A673 (cell line): ENCODE results near the gene RASSF4. TPM values are rescaled to one million over a fixed set of nuclear protein-coding genes. Genes with fewer than 3 reads are reported as not detected.
A peak's percentile ranks its signal among the peaks of the same experiment; 100 is the strongest.

Experiments
- Bru-seq: library from RNA; stranded (reverse); fragments of 400-500 nt; gene quantifications from one replicate; lab custom pipeline; 2021; lab: Mats Ljungman, UMichigan
- BruChase-seq, 2 experiments: library from RNA; stranded (reverse); fragments of 400-500 nt; gene quantifications; one replicate each; lab custom pipeline; 2021; lab: Mats Ljungman, UMichigan
- BruUV-seq: library from RNA; stranded (reverse); fragments of 400-500 nt; replicated peaks from 2 replicates; lab custom pipeline; 2021; lab: Mats Ljungman, UMichigan
- CTCF ChIA-PET: fragments of 300-600 bp; sonication (Branson Sonifier 250); formaldehyde crosslinking; loops from one replicate; lab custom pipeline; 2022; ENCODE audit warnings: antibody characterized with exemption; lab: Charles Lee
- POLR2A ChIA-PET: fragments of 300-600 bp; sonication (Branson Sonifier 250); formaldehyde crosslinking; loops from one replicate; lab custom pipeline; 2022; ENCODE audit warnings: antibody characterized with exemption; ENCODE audit not compliant: low non-redundant PET; lab: Charles Lee
- DNase-seq: peaks from one replicate; pipeline ENCODE4 v3.0.0-alpha.2; 2015; ENCODE audit warnings: low spot score
- H3K27ac ChIP-seq: fragments of 200-600 bp; sonication (generic); 2 replicates; pipeline ENCODE4 v1.5.1; 2016; ENCODE audit warnings: mixed run types, low read depth, mild to moderate bottlenecking, mixed read lengths, antibody characterized with exemption, low read length; ENCODE audit not compliant: poor library complexity, severe bottlenecking
- H3K27me3 ChIP-seq: fragments of 200-600 bp; sonication (generic); replicated peaks from 2 replicates; pipeline ENCODE4 v1.6.1; 2017; ENCODE audit warnings: mixed run types, low read depth, mild to moderate bottlenecking, mixed read lengths, antibody characterized with exemption, low read length; ENCODE audit not compliant: insufficient read depth, poor library complexity
- H3K36me3 ChIP-seq: fragments of 200-600 bp; sonication (generic); 2 replicates; pipeline ENCODE4 v1.6.1; 2016; ENCODE audit warnings: mixed run types, mild to moderate bottlenecking, mixed read lengths, antibody characterized with exemption, low read length; ENCODE audit not compliant: insufficient read depth, poor library complexity, severe bottlenecking
- H3K4me1 ChIP-seq: fragments of 200-600 bp; sonication (generic); 2 replicates; pipeline ENCODE4 v1.6.1; 2017; ENCODE audit warnings: mixed run types, mild to moderate bottlenecking, mixed read lengths, antibody characterized with exemption, low read length; ENCODE audit not compliant: insufficient read depth, poor library complexity, severe bottlenecking
- H3K4me3 ChIP-seq: fragments of 200-600 bp; sonication (generic); 2 replicates; pipeline ENCODE4 v1.5.1; 2016; ENCODE audit warnings: low read depth, mixed run types, mild to moderate bottlenecking, mixed read lengths, low read length; ENCODE audit not compliant: poor library complexity, severe bottlenecking
- H3K9me3 ChIP-seq: fragments of 200-600 bp; sonication (generic); 2 replicates; pipeline ENCODE4 v1.6.1; 2016; ENCODE audit warnings: mixed run types, low read depth, mild to moderate bottlenecking, mixed read lengths, antibody characterized with exemption, low read length; ENCODE audit not compliant: poor library complexity, severe bottlenecking
- CTCF ChIP-seq: fragments of 300-800, 200-600 bp; sonication (generic); conservative IDR thresholded peaks from 2 replicates; pipeline ENCODE4 v1.5.1; 2017; ENCODE audit warnings: low read depth, mild to moderate bottlenecking, antibody characterized with exemption, low read length, moderate library complexity, mixed read lengths
- EZH2 ChIP-seq: fragments of 200-600 bp; sonication (generic); IDR thresholded peaks from 2 replicates; pipeline ENCODE4 v1.6.1; 2017; ENCODE audit warnings: borderline replicate concordance, low read depth, mild to moderate bottlenecking, mixed read lengths, antibody characterized with exemption, low read length; ENCODE audit not compliant: poor library complexity, severe bottlenecking
- intact Hi-C: fragments of 100-400 bp; cut with micrococcal nuclease; formaldehyde crosslinking; loops from one replicate; pipeline ENCODE4 v1.10.0; 2022; ENCODE audit not compliant: unreplicated experiment
- long read RNA-seq: library from polyadenylated mRNA; stranded (forward); transcript quantifications from one replicate; pipeline ENCODE4 v2.0.0, GENCODE V29; 2022
- total RNA-seq: library from RNA; stranded (reverse); gene quantifications from 2 replicates; pipeline ENCODE4 v1.2.3, GENCODE V29; 2021

The RASSF4 gene
- total RNA-seq (0.71 and 1.6 TPM in 2 replicates), Bru-seq, nascent RNA (percentile 14 among the genes with signal in this experiment), BruChase-seq, experiment 1, labeled RNA remaining after a 2-hour chase (percentile 22 among the genes with signal in this experiment), BruChase-seq, experiment 2, labeled RNA remaining after a 6-hour chase (percentile 16 among the genes with signal in this experiment)
- long read RNA-seq, partial matches to known transcripts = 0 of 1 reads
- long read RNA-seq, other reads (novel, unspliced or antisense) = 1 of 1 reads

GRCh38 chr10:44959247-44960087, at the start of gene RASSF4:
Gene RASSF4, plus strand, starts transcription at chr10:44959802. Its CDS starts 10,401 bp downstream, at chr10:44970203.
- Histone ChIP-seq H3K4me1 (peaks cover 13% of the 10 kb centered on the region), H3K9me3 (no peaks in the 10 kb centered on the region), H3K4me3 (peak within 1 kb of the TSS; percentile 78), H3K36me3 (no peaks in the 10 kb centered on the region), H3K27me3 (no peaks in the 10 kb centered on the region), H3K27ac (peak within 1 kb of the TSS; percentile 61)
- CTCF ChIA-PET = no interaction called here
- BruUV-seq = no TSS peak
- DNase-seq = peak; percentile 78
- intact Hi-C loops = no loop called here
- POLR2A ChIA-PET = no interaction called here
- TF ChIP-seq CTCF = no peak
- no peak for TF ChIP-seq EZH2

DNA sequence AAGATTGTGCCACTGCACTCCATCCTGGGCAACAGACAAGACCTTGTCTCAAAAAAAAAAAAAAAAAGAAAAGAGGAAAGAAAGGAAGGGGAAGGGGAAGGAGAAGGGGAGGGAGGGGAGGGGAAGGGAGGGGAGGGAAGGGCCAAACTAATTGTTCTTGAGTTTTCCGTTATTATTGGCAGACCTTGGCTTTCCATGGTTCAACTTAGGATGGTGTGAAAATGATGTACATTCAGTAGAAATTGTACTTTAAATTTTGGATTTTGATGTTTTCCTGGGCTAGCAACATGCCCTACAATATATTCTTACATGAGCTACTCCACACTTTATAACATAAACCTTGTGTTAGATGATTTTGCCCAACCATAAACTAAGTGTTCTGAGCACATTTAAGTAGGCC, 49.7 kb upstream of the RASSF4 start:
- peaks cover 71% of the 10 kb centered on the region for H3K4me1 ChIP-seq
- H3K27ac ChIP-seq = no peak overlapping the region
- POLR2A ChIA-PET = no interaction called here
- CTCF ChIA-PET = no interaction called here
- no peaks in the 10 kb centered on the region for H3K27me3 ChIP-seq
- no TSS peak for BruUV-seq
- H3K36me3 ChIP-seq = no peaks in the 10 kb centered on the region
- no peak for DNase-seq
- no peaks in the 10 kb centered on the region for H3K9me3 ChIP-seq
- H3K4me3 ChIP-seq = no peak overlapping the region
- intact Hi-C loops = no loop called here
- no peak for TF ChIP-seq EZH2
- no peak for TF ChIP-seq CTCF

- intact Hi-C loops = no loop called here
- Histone ChIP-seq H3K4me1 (peaks cover 78% of the 10 kb centered on the region), H3K4me3 (no peak overlapping the region), H3K36me3 (no peaks in the 10 kb centered on the region), H3K27ac (peak overlapping the region; percentile 98), H3K27me3 (no peaks in the 10 kb centered on the region), H3K9me3 (no peaks in the 10 kb centered on the region)
- DNase-seq = no peak
- BruUV-seq = no TSS peak
- no peak for TF ChIP-seq EZH2
- TF ChIP-seq CTCF = no peak
- ChIA-PET CTCF (interaction anchor here (0.6 kb wide), 1 partner anchor 65 kb away, joined by 4 read pairs; no protein-coding TSS in a partner anchor), POLR2A (no interaction called here)
These were observed 49.0 kb upstream of the RASSF4 start for GRCh38 chr10:44910602-44911001.
